Activated CD8-positive, alpha-beta memory T cell treated with anti-CD3 and anti-CD28 coated beads, Interleukin-2, amount 10 ng/mL, durations not matched to agents 7 days and 5 days (primary cell): ENCODE results near the gene ITGB8. TPM values are rescaled to one million over a fixed set of nuclear protein-coding genes. Genes with fewer than 3 reads are reported as not detected.

ENCODE experiments used
- ATAC-seq: fragments of 150-1000 bp; cut with Tn5 transposase; one replicate; pipeline ENCODE4 v1.10.0; 2021; ENCODE audit warnings: moderate library complexity
- CTCF ChIA-PET: fragments of 350-600 bp; sonication (Branson Sonifier 250); formaldehyde crosslinking; loops from one replicate; lab custom pipeline; 2021; ENCODE audit warnings: antibody characterized with exemption; lab: Charles Lee
- DNase-seq: peaks from one replicate; pipeline ENCODE4 v3.0.0-alpha.2; 2020
- H3K27ac Mint-ChIP-seq: one replicate; pipeline ENCODE4 v1.8.0; 2021; ENCODE audit warnings: mild to moderate bottlenecking, mixed read lengths
- H3K27me3 Mint-ChIP-seq: one replicate; pipeline ENCODE4 v1.8.0; 2021; ENCODE audit warnings: mixed read lengths
- H3K36me3 Mint-ChIP-seq: one replicate; pipeline ENCODE4 v1.8.0; 2021; ENCODE audit warnings: mild to moderate bottlenecking, mixed read lengths
- H3K4me1 Mint-ChIP-seq: one replicate; pipeline ENCODE4 v1.8.0; 2021; ENCODE audit warnings: mixed read lengths
- H3K4me3 Mint-ChIP-seq: one replicate; pipeline ENCODE4 v1.8.0; 2021; ENCODE audit warnings: mild to moderate bottlenecking, moderate library complexity, mixed read lengths
- H3K9me3 Mint-ChIP-seq: one replicate; pipeline ENCODE4 v1.8.0; 2022; ENCODE audit warnings: low read depth, mixed read lengths
- total RNA-seq, 2 experiments: library from RNA; stranded (reverse); gene quantifications; one replicate each; pipeline ENCODE4 v1.2.3, GENCODE V29; 2021

The ITGB8 gene
- total RNA-seq, 2 experiments from 2014 or later = 0.06 to 0.07 TPM

GRCh38 chr7:20407585-20408466 is 77.1 kb downstream of the ITGB8 start:
- H3K27me3 Mint-ChIP-seq = no peaks in the 10 kb centered on the region
- H3K4me1 Mint-ChIP-seq = no peaks in the 10 kb centered on the region
- no peak for DNase-seq
- no peak for ATAC-seq
- H3K36me3 Mint-ChIP-seq = no peaks in the 10 kb centered on the region
- CTCF ChIA-PET = no interaction called here
- H3K4me3 Mint-ChIP-seq = no peak overlapping the region
- no peaks in the 10 kb centered on the region for H3K9me3 Mint-ChIP-seq
- H3K27ac Mint-ChIP-seq = no peak overlapping the region

DNA sequence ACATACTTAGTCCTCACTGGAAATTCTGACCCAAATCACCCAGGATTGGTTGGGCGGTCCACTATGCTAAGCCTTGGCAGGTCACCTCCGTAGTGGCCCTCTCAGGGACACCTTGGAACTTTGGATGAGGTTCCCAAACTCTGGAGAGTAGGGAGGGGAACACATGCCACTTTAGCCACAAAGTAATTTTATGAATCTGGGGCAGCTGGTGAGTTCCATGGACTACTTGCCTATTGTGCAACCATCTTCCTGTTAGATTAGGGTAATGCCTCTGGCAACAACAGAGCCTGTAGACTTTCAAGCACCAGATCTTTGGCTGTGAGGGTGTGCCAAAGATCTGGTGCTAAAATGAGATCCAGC is 77.7 kb downstream of the ITGB8 start:
- DNase-seq (no peak), ATAC-seq (no peak)
- CTCF ChIA-PET = no interaction called here
- no peaks in the 10 kb centered on the region for H3K4me1 Mint-ChIP-seq
- no peaks in the 10 kb centered on the region for H3K36me3 Mint-ChIP-seq
- no peaks in the 10 kb centered on the region for H3K9me3 Mint-ChIP-seq
- H3K27me3 Mint-ChIP-seq = no peaks in the 10 kb centered on the region
- no peak overlapping the region for H3K27ac Mint-ChIP-seq
- H3K4me3 Mint-ChIP-seq = no peak overlapping the region

- ATAC-seq (no peak), DNase-seq (no peak)
- Mint-ChIP-seq H3K27me3 (no peaks in the 10 kb centered on the region), H3K36me3 (no peaks in the 10 kb centered on the region), H3K27ac (no peak overlapping the region), H3K4me1 (no peaks in the 10 kb centered on the region), H3K9me3 (no peaks in the 10 kb centered on the region), H3K4me3 (no peak overlapping the region)
- CTCF ChIA-PET = no interaction called here
Measured at GRCh38 chr7:20409961-20410360, 79.3 kb downstream of the ITGB8 start.

GRCh38 chr7:20411372-20411771 is 80.7 kb downstream of the ITGB8 start:
- DNase-seq (no peak), ATAC-seq (no peak)
- CTCF ChIA-PET = no interaction called here
- Mint-ChIP-seq H3K36me3 (no peaks in the 10 kb centered on the region), H3K9me3 (no peaks in the 10 kb centered on the region), H3K27ac (no peak overlapping the region), H3K4me3 (no peak overlapping the region), H3K4me1 (no peaks in the 10 kb centered on the region), H3K27me3 (no peaks in the 10 kb centered on the region)

DNA sequence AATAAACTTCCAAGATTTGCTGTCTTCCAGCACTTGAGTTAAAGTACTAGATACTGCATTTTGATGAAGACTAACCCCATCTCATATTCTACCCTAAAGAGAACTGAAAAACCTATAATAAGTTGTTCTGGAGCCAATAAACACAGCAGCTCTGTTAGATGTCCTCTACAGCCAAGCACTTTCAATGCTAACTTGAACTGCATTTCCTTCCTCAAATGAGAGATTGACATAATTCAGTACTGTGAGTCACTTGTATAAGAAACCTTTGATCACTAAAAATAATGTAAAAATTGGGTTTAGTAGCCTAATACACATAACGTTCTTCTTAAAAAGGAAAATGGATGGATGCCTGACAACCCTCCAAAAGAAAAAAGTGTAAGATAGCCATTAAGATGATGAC is 81.3 kb downstream of the ITGB8 start:
- Mint-ChIP-seq H3K36me3 (no peaks in the 10 kb centered on the region), H3K4me1 (no peaks in the 10 kb centered on the region), H3K27me3 (no peaks in the 10 kb centered on the region), H3K9me3 (no peaks in the 10 kb centered on the region), H3K4me3 (no peak overlapping the region), H3K27ac (no peak overlapping the region)
- CTCF ChIA-PET = no interaction called here
- DNase-seq = no peak
- ATAC-seq = no peak

DNA sequence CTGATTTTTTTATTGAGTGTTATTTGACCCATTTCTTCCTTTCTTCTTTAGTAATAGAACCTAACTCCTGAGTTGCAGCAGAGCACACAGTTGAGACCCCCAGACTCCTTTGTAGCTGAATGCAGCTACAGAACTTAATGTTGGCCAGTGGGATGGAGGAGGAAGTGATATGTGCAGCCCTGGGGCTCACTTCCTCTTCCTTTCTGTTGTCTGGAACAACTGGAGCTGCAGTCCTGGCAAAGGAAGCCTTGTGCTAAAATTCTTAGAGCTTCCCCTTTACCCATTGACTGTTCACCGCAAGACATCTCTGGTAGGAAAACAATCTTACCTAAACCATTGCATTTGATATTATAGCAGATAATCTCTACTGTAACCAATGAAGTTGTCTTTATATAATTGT is 86.6 kb downstream of the ITGB8 start:
- no peaks in the 10 kb centered on the region for H3K4me1 Mint-ChIP-seq
- ATAC-seq (no peak), DNase-seq (no peak)
- H3K27me3 Mint-ChIP-seq = no peaks in the 10 kb centered on the region
- no peaks in the 10 kb centered on the region for H3K9me3 Mint-ChIP-seq
- no peak overlapping the region for H3K4me3 Mint-ChIP-seq
- no peak overlapping the region for H3K27ac Mint-ChIP-seq
- CTCF ChIA-PET = no interaction called here
- H3K36me3 Mint-ChIP-seq = no peaks in the 10 kb centered on the region

DNA sequence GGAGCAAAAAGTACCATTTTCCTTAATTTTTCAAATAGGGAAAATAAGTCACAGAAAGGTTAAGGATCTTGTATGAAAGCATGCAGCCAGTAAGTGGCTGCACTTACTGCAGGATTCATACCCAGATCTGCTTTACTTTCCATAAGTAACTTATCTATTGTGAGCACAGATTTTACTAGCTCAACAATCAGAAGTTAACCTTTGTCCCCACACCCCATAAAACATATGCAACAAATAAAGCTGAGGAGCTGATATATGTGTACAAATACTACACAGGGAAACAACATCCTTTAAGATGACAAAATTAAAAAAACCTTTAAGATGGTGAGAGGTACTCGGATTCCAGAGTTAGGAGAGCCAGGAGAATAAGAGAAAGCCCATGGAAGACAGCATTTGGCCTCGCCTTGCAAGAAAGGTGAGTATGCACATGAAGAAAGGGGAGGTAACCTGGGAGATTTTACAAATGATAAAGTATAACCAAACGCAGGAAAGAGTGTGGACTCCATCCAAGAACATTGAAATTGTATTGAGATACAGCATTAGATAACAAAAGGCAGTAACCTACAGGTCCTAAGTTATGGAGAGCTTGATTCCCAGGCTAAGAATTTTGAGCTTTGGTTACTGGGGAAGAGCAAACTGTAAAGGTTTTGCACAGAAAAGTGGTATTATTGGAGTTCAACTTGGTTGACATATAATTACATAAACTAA is 87.1 kb downstream of the ITGB8 start:
- DNase-seq = no peak
- Mint-ChIP-seq H3K4me1 (no peaks in the 10 kb centered on the region), H3K4me3 (no peak overlapping the region), H3K36me3 (no peaks in the 10 kb centered on the region), H3K27me3 (no peaks in the 10 kb centered on the region), H3K27ac (no peak overlapping the region), H3K9me3 (no peaks in the 10 kb centered on the region)
- no peak for ATAC-seq
- CTCF ChIA-PET = no interaction called here

DNA sequence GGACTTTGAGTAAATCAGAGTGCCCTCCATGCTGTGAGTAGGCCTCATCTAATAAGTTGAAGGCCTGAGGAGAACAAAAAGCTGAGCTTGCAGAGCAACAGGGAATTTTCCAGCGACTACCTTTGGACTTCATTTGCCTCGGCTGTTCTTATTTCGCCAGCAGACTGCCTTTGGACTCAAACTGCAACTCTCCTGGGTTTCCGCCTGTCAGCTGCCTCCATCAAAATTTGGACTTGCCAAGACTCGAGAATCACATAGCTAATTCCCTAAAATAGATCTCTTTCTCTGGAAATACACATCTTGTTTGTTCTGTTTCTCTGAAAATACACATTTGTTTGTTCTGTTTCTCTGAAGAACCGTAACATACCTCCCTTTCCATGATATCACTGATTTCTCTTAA is 93.8 kb downstream of the ITGB8 start:
- no peak overlapping the region for H3K27ac Mint-ChIP-seq
- H3K4me1 Mint-ChIP-seq = no peaks in the 10 kb centered on the region
- no peak overlapping the region for H3K4me3 Mint-ChIP-seq
- DNase-seq = no peak
- no peaks in the 10 kb centered on the region for H3K9me3 Mint-ChIP-seq
- CTCF ChIA-PET = no interaction called here
- no peak for ATAC-seq
- H3K36me3 Mint-ChIP-seq = no peaks in the 10 kb centered on the region
- no peaks in the 10 kb centered on the region for H3K27me3 Mint-ChIP-seq

DNA sequence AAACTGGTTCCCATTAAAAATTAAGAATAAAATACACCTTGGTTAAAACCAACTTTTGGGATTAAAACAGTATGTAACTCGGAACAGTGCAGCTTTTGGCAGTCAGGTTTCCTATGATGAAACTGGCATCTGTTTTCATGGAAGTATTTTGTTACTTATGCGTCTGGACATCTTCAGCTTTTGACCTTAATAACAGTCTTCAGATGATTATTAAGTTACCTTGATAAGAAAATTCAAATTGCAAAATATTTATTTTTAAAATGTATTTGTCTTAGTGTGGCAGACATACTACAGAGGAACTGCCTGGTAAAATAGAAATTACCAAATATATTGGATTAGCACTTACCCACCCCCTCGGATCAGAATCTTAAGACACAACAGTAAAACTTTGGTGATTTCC is 100.0 kb downstream of the ITGB8 start:
- Mint-ChIP-seq H3K27me3 (no peaks in the 10 kb centered on the region), H3K36me3 (no peaks in the 10 kb centered on the region), H3K27ac (no peak overlapping the region), H3K4me1 (no peaks in the 10 kb centered on the region), H3K9me3 (no peaks in the 10 kb centered on the region), H3K4me3 (no peak overlapping the region)
- CTCF ChIA-PET = interaction anchor here (2.2 kb wide), 1 partner anchor 11 kb away, joined by 5 read pairs; no protein-coding TSS in a partner anchor
- no peak for DNase-seq
- no peak for ATAC-seq

GRCh38 chr7:20431146-20431545 is 100.4 kb downstream of the ITGB8 start:
- no peak for DNase-seq
- CTCF ChIA-PET = interaction anchor here (2.2 kb wide), 1 partner anchor 10 kb away, joined by 5 read pairs; no protein-coding TSS in a partner anchor
- no peak overlapping the region for H3K27ac Mint-ChIP-seq
- H3K9me3 Mint-ChIP-seq = no peaks in the 10 kb centered on the region
- ATAC-seq = no peak
- H3K4me3 Mint-ChIP-seq = no peak overlapping the region
- no peaks in the 10 kb centered on the region for H3K27me3 Mint-ChIP-seq
- no peaks in the 10 kb centered on the region for H3K4me1 Mint-ChIP-seq
- H3K36me3 Mint-ChIP-seq = no peaks in the 10 kb centered on the region

DNA sequence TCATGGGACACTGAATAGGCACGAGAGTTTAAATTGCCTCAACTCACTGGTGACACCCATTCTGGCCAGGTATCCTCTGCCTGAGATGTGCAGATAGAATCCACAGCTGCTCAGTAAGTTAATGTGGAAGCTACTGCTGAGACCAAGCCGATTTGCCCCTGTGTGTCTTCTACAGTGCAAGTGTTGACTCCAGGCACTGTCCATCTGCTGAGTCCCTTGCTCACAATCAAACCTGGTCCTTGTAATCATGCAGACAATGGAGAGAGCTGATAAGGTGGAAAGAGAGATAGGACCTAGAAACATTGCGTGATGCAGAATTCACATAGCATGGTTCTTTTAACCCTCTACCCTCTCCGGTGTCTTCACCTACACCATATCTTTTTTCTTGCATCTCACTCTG is 101.4 kb downstream of the ITGB8 start:
- Mint-ChIP-seq H3K4me3 (no peak overlapping the region), H3K36me3 (no peaks in the 10 kb centered on the region), H3K9me3 (no peaks in the 10 kb centered on the region), H3K27ac (no peak overlapping the region), H3K27me3 (no peaks in the 10 kb centered on the region), H3K4me1 (no peaks in the 10 kb centered on the region)
- CTCF ChIA-PET = no interaction called here
- ATAC-seq = no peak
- DNase-seq = no peak

DNA sequence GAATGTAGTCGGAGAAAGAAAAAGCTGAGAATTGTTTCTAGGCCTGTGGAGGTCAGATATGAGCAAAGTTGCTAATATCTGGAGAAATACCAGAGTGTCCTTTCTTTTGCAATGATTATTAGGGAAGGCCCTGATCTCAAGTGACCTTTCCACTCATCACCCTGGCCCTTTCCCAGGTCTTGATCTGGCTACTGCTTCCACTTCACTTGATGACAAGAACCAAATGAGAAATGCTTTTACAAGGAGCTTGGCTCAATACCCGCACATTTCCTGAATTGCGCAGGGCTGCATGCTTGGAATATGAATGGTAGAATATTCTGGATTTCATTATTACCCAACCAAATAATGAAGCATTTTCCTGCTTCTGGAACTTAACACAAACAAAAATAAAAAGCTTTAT is 104.6 kb downstream of the ITGB8 start:
- CTCF ChIA-PET = no interaction called here
- H3K9me3 Mint-ChIP-seq = no peaks in the 10 kb centered on the region
- ATAC-seq = no peak
- H3K36me3 Mint-ChIP-seq = no peaks in the 10 kb centered on the region
- no peak overlapping the region for H3K27ac Mint-ChIP-seq
- no peak overlapping the region for H3K4me3 Mint-ChIP-seq
- no peaks in the 10 kb centered on the region for H3K4me1 Mint-ChIP-seq
- no peak for DNase-seq
- no peaks in the 10 kb centered on the region for H3K27me3 Mint-ChIP-seq

GRCh38 chr7:20438248-20438647 is 107.5 kb downstream of the ITGB8 start:
- no peaks in the 10 kb centered on the region for H3K36me3 Mint-ChIP-seq
- no peak for ATAC-seq
- CTCF ChIA-PET = no interaction called here

More at GRCh38 chr7:20438248-20438647, 107.5 kb downstream of the ITGB8 start:
- Mint-ChIP-seq H3K9me3 (no peaks in the 10 kb centered on the region), H3K4me3 (no peak overlapping the region), H3K27ac (no peak overlapping the region), H3K4me1 (no peaks in the 10 kb centered on the region), H3K27me3 (no peaks in the 10 kb centered on the region)
- DNase-seq = no peak
